A549 (cell line): Measurements from ENCODE around the gene GOLGA3. TPM values are rescaled to one million over a fixed set of nuclear protein-coding genes. Genes with fewer than 3 reads are reported as not detected.

Source experiments
- ATAC-seq, 2 experiments: fragments of 200-7000 bp in 1 of 2; fragments of >200 bp in 1 of 2; cut with Nextera tagmentation in 1 of 2; cut with Tn5 transposase in 1 of 2; 3 replicates each; pipeline versions ENCODE4 v1.8.0 to v1.9.1; 2018 to 2020; ENCODE audit warnings: mild to moderate bottlenecking in 1 of 2, moderate library complexity in 1 of 2
- CTCF ChIA-PET: fragments of 300-600 bp; sonication (Branson Sonifier 250); formaldehyde crosslinking; extraction: SDS; loops from one replicate; lab custom pipeline; 2021; ENCODE audit warnings: antibody characterized with exemption, inconsistent platforms; lab: Yijun Ruan, JAX
- POLR2A ChIA-PET: fragments of 350-600 bp; formaldehyde crosslinking; extraction: SDS; loops from one replicate; lab custom pipeline; 2021; ENCODE audit warnings: antibody characterized with exemption, inconsistent platforms; lab: Yijun Ruan, JAX
- DNase-seq, 2 experiments: peaks; one replicate each; pipeline versions ENCODE4 v3.0.0 to v3.0.0-alpha.2; 2011 to 2016; ENCODE audit warnings: low read depth in 1 of 2, low spot score in 1 of 2
- FAIRE-seq: peaks from 2 replicates; lab custom pipeline; 2011; peaks lifted over from hg19 to GRCh38; lab: Jason Lieb, UNC
- H3K27ac ChIP-seq, 2 experiments: fragments of >200 bp; sonication (Bioruptor Twin); formaldehyde crosslinking; 3 replicates each; pipeline ENCODE4 v1.5.1; 2016 to 2017
- H3K4me1 ChIP-seq: fragments of >200 bp; sonication (Bioruptor Twin); formaldehyde crosslinking; 3 replicates; pipeline ENCODE4 v1.6.1; 2016
- H3K4me2 ChIP-seq: fragments of >200 bp; sonication (Bioruptor Twin); formaldehyde crosslinking; 3 replicates; pipeline ENCODE4 v1.6.1; 2016
- H3K4me3 ChIP-seq: fragments of >200 bp; sonication (Bioruptor Twin); formaldehyde crosslinking; 3 replicates; pipeline ENCODE4 v1.5.1; 2016
- H3K9me3 ChIP-seq: fragments of >200 bp; sonication (Bioruptor Twin); formaldehyde crosslinking; 3 replicates; pipeline ENCODE4 v1.6.1; 2016
- CEBPB ChIP-seq, 2 experiments: fragments of >200 bp in 1 of 2; sonication (Bioruptor Twin) in 1 of 2; formaldehyde crosslinking in 1 of 2; IDR thresholded peaks; 2 replicates each; pipeline ENCODE4 v1.6.1; 2012 to 2016
- CHD2 ChIP-seq: fragments of 150-350 bp; IDR thresholded peaks from 2 replicates; pipeline ENCODE4 v1.6.1; 2014; ENCODE audit warnings: low read length; ENCODE audit not compliant: partially characterized antibody
- CTCF ChIP-seq: fragments of >200 bp; sonication (Bioruptor Twin); formaldehyde crosslinking; IDR thresholded peaks from 3 replicates; pipeline ENCODE4 v1.5.1; 2016
- ESRRA ChIP-seq: fragments of 150-350 bp; IDR thresholded peaks from 2 replicates; pipeline ENCODE4 v1.6.1; 2014; ENCODE audit warnings: mild to moderate bottlenecking, low read length, borderline replicate concordance
- HDAC2 ChIP-seq: fragments of 200-600 bp; sonication (generic); IDR thresholded peaks from 2 replicates; pipeline ENCODE4 v1.6.1; 2016
- HOXB5 ChIP-seq: fragments of 250-450 bp; sonication (Bioruptor Pico); IDR thresholded peaks from 2 replicates; pipeline ENCODE4 v1.5.0; 2020; ENCODE audit warnings: mild to moderate bottlenecking, moderate library complexity
- MAFK ChIP-seq: fragments of 450-650 bp; IDR thresholded peaks from 2 replicates; pipeline ENCODE4 v1.6.1; 2014; ENCODE audit not compliant: partially characterized antibody
- POLR2A ChIP-seq: IDR thresholded peaks from 2 replicates; pipeline ENCODE4 v1.6.1; 2012; ENCODE audit warnings: mild to moderate bottlenecking, low read length
- RARB ChIP-seq: fragments of 250-450 bp; sonication (Bioruptor Pico); IDR thresholded peaks from 2 replicates; pipeline ENCODE4 v1.8.0; 2021; ENCODE audit warnings: mild to moderate bottlenecking, moderate library complexity
- RNF2 ChIP-seq: fragments of 200-600 bp; sonication (generic); IDR thresholded peaks from 2 replicates; pipeline ENCODE4 v1.6.1; 2016; ENCODE audit warnings: low read depth, mild to moderate bottlenecking, antibody characterized with exemption, moderate library complexity, borderline replicate concordance
- SREBF2 ChIP-seq: fragments of 450-650 bp; IDR thresholded peaks from 2 replicates; pipeline ENCODE4 v1.6.1; 2014; ENCODE audit warnings: mild to moderate bottlenecking, moderate library complexity
- TFCP2L1 ChIP-seq: fragments of 250-450 bp; sonication (Bioruptor Pico); IDR thresholded peaks from 2 replicates; pipeline ENCODE4 v1.5.0; 2021; ENCODE audit warnings: mild to moderate bottlenecking
- ZFP36 ChIP-seq: fragments of 450-650 bp; IDR thresholded peaks from 2 replicates; pipeline ENCODE4 v1.6.1; 2014; ENCODE audit warnings: borderline replicate concordance; ENCODE audit not compliant: partially characterized antibody
- ZNF302 ChIP-seq: fragments of 250-450 bp; sonication (Bioruptor Pico); IDR thresholded peaks from 2 replicates; pipeline ENCODE4 v1.9.0; 2021; ENCODE audit warnings: inconsistent platforms, mild to moderate bottlenecking, moderate library complexity
- ZSCAN20 ChIP-seq: fragments of 250-450 bp; sonication (Bioruptor Pico); IDR thresholded peaks from 2 replicates; pipeline ENCODE4 v1.8.0; 2022; ENCODE audit warnings: mild to moderate bottlenecking, moderate library complexity
- WGBS: methylation state at CpG from one replicate; pipeline ENCODE4 v1.1.6; 2017; ENCODE audit errors: missing lambda C conversion rate; 5-methylcytosine and 5-hydroxymethylcytosine counted together
- polyA plus RNA-seq, 4 experiments: library from polyadenylated mRNA; depleted of rRNA in 3 of 4; stranded (reverse); fragments of >200 nt; fragmentation: RNase III in 1 of 4; extraction: RNeasy Plus Mini Kit Qiagen cat#74134 plus additional on column Dnase treatment in 1 of 4; gene quantifications; 2 replicates in 3 of 4; 3 replicates in 1 of 4; pipeline ENCODE4 v1.2.3, GENCODE V29; 2011 to 2017
- TF ChIP-seq, protein P1 (sequence below): fragments of 250-450 bp; sonication (Bioruptor Pico); IDR thresholded peaks from 2 replicates; pipeline ENCODE4 v1.5.0; 2020; ENCODE audit warnings: low read depth, mild to moderate bottlenecking, moderate library complexity
- TF ChIP-seq, protein P2 (sequence below): fragments of 450-650 bp; IDR thresholded peaks from 2 replicates; pipeline ENCODE4 v1.6.1; 2014; ENCODE audit warnings: antibody characterized with exemption

Gene GOLGA3
- polyA plus RNA-seq, 2 of the 4 experiments (the other 2 are of a cell fraction): 23.0 to 25.5 TPM

DNA sequence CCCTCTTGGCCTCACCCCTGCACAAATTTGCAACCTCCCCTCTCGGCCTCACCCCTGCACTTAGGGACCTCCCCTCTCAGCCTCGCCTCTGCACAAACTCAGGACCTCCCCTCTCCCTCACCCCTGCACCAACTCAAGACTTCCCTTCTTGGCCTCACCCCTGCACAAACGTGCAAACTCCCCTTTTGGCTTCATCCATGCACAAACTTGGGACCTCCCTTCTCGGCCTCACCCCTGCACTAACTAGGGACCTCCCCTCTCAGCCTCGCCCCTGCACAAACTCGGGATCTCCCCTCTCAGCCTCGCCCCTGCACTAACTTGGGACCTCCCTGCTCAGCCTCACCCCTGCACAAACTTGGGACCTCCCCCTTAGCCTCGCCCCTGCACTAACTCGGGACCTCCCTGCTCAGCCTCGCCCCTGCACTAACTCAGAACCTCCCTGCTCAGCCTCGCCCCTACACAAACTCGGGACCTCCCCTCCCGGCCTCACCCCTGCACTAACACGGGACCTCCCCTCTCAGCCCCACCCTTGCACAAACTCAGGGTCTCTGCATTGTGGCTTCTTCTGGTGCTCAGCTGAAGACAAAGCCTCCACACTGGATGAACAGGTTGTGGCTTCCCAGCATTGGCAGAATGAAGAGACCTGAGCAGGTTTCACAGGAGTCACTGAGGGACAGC is 11.0 kb upstream of the GOLGA3 start:
- H3K4me1 ChIP-seq: no peaks in the 10 kb centered on the region
- H3K4me3 ChIP-seq: no peak overlapping the region
- 87% methylated on average over 14 of the region's 14 CpGs for WGBS
- ChIA-PET CTCF (no interaction called here), POLR2A (interaction anchor here (0.6 to 0.7 kb wide), 2 partner anchors 9 to 11 kb away, joined by 3 to 7 read pairs; partner anchors contain the start of gene GOLGA3)
- no peak overlapping the region for H3K27ac ChIP-seq
- H3K4me2 ChIP-seq: no peak overlapping the region
- H3K9me3 ChIP-seq: no peaks in the 10 kb centered on the region
- FAIRE-seq (no peak), ATAC-seq (no peak), DNase-seq (no peak)
- TF ChIP-seq RARB (CRISPR knock-in tag) (no peak), ZFP36 (no peak), CTCF (no peak)
- TF ChIP-seq, protein P1, sequence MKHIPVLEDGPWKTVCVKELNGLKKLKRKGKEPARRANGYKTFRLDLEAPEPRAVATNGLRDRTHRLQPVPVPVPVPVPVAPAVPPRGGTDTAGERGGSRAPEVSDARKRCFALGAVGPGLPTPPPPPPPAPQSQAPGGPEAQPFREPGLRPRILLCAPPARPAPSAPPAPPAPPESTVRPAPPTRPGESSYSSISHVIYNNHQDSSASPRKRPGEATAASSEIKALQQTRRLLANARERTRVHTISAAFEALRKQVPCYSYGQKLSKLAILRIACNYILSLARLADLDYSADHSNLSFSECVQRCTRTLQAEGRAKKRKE (CRISPR knock-in tag): no peak

- FAIRE-seq (no peak), ATAC-seq (peak; percentile 20 to 43; a peak in 5 of 6 replicates), DNase-seq (no peak)
- POLR2A ChIA-PET: interaction anchor here (0.6 to 1.1 kb wide), 3 partner anchors 8 to 10 kb away, joined by 3 to 7 read pairs (median 3); partner anchors contain the start of gene GOLGA3
- WGBS: 97% methylated on average over 12 of the region's 17 CpGs
- TF ChIP-seq MAFK (no peak), CHD2 (no peak), ESRRA (no peak), HDAC2 (no peak), ZNF302 (CRISPR knock-in tag) (no peak), HOXB5 (CRISPR knock-in tag) (no peak), SREBF2 (no peak), TFCP2L1 (CRISPR knock-in tag) (no peak), RNF2 (no peak), POLR2A (no peak), CEBPB (IDR thresholded peaks at IDR 0.05) (no peak), ZSCAN20 (no peak)
- TF ChIP-seq, protein P2, sequence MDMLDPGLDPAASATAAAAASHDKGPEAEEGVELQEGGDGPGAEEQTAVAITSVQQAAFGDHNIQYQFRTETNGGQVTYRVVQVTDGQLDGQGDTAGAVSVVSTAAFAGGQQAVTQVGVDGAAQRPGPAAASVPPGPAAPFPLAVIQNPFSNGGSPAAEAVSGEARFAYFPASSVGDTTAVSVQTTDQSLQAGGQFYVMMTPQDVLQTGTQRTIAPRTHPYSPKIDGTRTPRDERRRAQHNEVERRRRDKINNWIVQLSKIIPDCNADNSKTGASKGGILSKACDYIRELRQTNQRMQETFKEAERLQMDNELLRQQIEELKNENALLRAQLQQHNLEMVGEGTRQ: no peak
- TF ChIP-seq, protein P1 (CRISPR knock-in tag): no peak
- TF ChIP-seq, all 56 proteins: peak for 0
- H3K27ac ChIP-seq: no peak overlapping the region
- H3K4me2 ChIP-seq: no peak overlapping the region
- H3K4me1 ChIP-seq: no peaks in the 10 kb centered on the region
- H3K9me3 ChIP-seq: no peaks in the 10 kb centered on the region
- CTCF ChIA-PET: no interaction called here
- H3K4me3 ChIP-seq: no peak overlapping the region
Measured at GRCh38 chr12:132838410-132839080, 9.9 kb upstream of the GOLGA3 start.
